ENCODE data around the gene CSNK1A1.

DNA sequence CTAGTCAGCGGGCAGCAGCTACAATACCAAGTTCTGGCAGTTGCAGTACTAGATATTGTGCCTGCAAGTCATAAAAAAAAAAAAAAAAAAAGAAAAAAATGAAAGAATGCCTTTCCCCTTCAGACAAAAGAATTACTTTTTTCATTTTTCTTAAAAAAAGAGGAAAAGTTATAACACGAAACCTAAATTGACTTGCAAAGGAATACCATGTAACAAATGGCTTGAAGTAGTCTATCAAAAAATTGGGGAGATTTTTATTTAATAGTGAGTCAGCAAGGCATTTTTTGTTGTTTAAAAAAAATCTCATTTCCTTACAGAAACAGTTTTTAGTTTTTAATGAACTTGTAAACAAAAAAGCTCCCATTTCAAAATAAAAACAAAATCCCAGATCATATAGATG is 55.6 kb downstream of the CSNK1A1 start:
- TF ChIP-seq POLR2A (IDR thresholded peaks at IDR 0.05; ENCODE audit: low read depth, low read length) (no peak), RCOR1 (IDR thresholded peaks at IDR 0.05; ENCODE audit: insufficient replicate concordance, low read length) (no peak), RAD21 (IDR thresholded peaks at IDR 0.05; ENCODE audit: low read length) (no peak), MXI1 (IDR thresholded peaks at IDR 0.05; ENCODE audit: borderline replicate concordance, low read depth, low read length) (no peak), RFX5 (IDR thresholded peaks at IDR 0.05; ENCODE audit: low read depth, low read length) (no peak), SMC3 (IDR thresholded peaks at IDR 0.05; ENCODE audit: low read depth, low read length) (no peak)
- TF ChIP-seq, protein P1, sequence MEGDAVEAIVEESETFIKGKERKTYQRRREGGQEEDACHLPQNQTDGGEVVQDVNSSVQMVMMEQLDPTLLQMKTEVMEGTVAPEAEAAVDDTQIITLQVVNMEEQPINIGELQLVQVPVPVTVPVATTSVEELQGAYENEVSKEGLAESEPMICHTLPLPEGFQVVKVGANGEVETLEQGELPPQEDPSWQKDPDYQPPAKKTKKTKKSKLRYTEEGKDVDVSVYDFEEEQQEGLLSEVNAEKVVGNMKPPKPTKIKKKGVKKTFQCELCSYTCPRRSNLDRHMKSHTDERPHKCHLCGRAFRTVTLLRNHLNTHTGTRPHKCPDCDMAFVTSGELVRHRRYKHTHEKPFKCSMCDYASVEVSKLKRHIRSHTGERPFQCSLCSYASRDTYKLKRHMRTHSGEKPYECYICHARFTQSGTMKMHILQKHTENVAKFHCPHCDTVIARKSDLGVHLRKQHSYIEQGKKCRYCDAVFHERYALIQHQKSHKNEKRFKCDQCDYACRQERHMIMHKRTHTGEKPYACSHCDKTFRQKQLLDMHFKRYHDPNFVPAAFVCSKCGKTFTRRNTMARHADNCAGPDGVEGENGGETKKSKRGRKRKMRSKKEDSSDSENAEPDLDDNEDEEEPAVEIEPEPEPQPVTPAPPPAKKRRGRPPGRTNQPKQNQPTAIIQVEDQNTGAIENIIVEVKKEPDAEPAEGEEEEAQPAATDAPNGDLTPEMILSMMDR (conservative IDR thresholded peaks at IDR 0.05; ENCODE audit: low read depth, low read length): no peak
- TF ChIP-seq, protein P2, sequence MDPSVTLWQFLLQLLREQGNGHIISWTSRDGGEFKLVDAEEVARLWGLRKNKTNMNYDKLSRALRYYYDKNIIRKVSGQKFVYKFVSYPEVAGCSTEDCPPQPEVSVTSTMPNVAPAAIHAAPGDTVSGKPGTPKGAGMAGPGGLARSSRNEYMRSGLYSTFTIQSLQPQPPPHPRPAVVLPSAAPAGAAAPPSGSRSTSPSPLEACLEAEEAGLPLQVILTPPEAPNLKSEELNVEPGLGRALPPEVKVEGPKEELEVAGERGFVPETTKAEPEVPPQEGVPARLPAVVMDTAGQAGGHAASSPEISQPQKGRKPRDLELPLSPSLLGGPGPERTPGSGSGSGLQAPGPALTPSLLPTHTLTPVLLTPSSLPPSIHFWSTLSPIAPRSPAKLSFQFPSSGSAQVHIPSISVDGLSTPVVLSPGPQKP (IDR thresholded peaks at IDR 0.05; ENCODE audit: borderline replicate concordance, low read depth, low read length): no peak
